ENCODE data around the gene CAPRIN2.

The CAPRIN2 gene

GRCh38 chr12:30698346-30698745, 56.4 kb downstream of the CAPRIN2 start:
- no peak for DNase-seq

GRCh38 chr12:30696943-30697342, 57.8 kb downstream of the CAPRIN2 start:
- no peak for DNase-seq

GRCh38 chr12:30696486-30696885, 58.3 kb downstream of the CAPRIN2 start:
- no peak for DNase-seq

DNA sequence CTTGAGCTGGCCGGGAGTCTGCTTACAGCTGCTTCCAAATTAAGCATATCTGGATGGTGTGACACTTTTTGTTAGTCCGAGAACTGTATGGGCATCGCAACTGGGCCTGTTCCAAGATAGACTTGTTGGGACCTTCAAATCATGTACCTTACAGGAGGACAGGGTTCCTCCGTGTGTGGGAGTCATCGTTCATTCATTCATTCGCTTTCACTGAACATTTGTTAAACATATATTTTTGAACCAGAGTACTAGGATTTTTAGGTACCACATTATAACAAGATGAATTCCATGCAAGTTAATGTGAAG, 58.7 kb downstream of the CAPRIN2 start:
- no peak for DNase-seq

- peak; percentile 76 for DNase-seq
These were observed 59.3 kb downstream of the CAPRIN2 start, which contains the start of gene IPO8 for GRCh38 chr12:30695199-30696102. IPO8 (minus strand) TSS chr12:30695869; CDS start chr12:30695647, 222 bp downstream.

DNA sequence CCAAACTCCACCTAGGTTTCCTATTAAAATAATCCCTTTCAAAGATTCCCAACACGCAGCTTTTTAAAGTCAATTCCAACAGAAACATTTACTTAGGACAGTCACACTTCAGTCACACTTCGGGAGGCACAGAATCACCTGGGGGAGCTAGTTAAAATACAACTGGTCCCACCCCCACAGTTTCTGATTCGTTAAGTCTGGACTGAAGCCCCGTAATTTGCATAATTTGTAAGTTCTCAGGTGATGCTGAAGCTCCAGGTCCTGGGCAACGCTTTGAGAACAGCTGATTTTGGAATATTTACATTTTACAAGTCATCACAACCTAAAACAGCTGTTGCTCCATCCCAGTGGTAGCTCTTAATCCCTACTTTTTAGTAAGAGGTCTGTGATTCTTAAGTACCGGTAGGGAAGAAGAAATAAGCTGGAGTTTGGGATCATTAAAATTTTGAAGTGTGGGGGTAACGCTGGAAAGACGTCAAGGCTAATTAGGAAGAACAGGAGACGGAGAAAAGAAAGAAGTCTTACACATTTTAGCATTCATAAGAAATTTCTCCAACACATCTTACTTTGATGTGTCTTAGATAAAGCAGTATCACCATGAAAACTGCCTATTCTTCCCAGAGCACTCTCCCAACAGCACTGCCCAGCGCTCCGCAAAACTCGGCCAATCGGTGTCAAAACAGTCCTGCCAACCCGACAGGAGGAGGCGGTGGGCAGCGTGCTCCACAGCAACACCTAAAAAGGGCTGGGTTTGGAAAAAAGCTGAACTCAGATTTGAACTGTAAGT, 60.1 kb downstream of the CAPRIN2 start:
- peak; percentile 37 for DNase-seq

DNA sequence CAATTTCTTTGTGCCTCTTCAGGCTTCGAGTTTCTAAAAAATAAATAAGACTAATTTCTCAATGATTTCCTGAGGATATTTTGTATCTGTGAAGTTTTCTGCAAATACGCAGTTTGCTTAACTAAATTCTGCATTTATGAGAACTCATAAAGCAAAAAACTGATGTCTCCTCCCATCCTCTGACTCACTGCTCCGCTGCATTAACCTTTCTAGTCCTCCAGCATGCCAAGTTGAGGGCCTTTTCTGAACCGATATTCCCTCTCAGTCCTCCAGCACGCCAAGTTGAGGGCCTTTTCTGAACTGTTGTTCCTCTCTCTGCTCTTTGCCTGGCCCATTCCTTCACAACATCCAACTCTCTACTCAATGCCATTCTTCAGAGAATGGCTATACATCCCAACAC, 62.3 kb downstream of the CAPRIN2 start:
- no peak for DNase-seq

DNA sequence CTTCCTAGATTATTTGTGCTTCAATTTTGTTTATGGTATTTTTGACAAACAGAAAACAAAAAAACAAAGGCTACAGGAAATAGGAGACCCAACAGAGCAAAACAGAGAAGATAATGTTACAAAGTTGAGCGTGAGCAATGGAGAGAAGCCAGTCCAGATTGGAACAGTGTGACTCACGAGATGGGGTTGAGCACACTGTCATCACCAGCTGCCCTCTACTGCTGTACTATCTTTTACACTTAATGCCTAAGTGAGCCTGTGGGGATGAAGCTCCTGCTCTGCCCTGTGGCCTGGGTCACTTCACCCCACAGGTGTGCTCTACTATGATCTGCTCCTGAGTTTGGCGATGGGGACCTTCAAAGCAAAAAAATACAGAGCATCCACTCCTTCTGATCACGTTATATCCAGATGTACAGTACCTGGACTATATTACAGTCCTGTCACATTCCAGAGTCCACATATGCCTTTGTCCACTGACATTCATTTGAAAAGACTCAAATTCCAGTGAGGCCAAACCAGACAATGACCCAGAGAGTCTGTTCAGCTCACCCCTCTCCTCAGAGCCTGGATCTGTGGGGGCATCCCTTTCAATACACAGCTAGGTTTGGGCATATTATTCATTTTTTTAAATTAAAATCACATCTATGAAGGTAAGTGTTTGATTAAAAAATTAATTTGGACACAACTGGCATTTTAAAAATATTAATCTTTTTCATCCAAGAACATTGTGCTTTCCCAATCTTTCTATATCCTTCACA, 63.5 kb downstream of the CAPRIN2 start:
- peak; percentile 29 for DNase-seq

GRCh38 chr12:30687265-30687986, 67.3 kb downstream of the CAPRIN2 start:
- no peak for DNase-seq

DNA sequence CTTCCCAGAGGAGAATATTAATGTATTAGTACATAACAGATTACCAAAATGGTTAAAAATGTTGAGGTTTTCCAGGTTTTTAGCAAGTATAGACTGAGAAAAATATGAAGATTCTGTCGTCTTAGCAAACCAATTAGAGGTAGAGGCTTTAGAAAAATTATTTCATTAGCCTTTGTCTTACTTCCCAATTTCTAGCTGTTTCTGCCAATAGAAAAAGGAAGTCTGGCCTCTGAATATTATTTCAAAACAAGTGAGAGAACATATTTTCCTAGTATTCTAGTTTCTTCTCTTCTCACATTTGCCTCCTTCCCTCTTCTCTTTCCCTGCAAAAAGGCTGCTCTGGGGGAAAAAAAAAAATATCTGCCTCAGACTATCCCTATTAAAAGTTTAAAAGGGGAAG, 75.5 kb downstream of the CAPRIN2 start:
- no peak for DNase-seq

DNA sequence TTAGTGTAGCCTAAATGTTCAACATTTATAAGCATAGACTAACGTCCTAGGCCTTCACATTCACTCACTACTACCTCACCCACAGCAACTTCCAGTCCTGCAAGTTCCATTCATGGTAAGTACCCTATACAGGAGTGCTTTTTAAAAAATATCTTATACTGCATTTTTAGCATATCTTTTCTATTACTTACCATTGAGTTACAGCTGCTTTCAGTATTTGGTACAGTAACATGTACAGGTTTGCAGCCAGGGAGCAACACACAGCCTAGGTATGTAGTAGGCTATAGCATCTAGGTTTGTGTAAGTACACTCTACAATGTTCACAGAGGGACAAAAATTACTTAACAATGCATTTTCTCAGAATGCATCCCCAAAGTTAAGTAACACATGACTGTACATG, 76.5 kb downstream of the CAPRIN2 start:
- DNase-seq, result no peak

- no peak for DNase-seq
These were observed 93.5 kb downstream of the CAPRIN2 start for GRCh38 chr12:30661210-30661609.
